Activated T-helper 1 cell treated with Interleukin-2 at 50 U/mL for 16 hours (primary cell): ENCODE data around the gene FOXP1.

ENCODE experiments used
- DNase-seq: peaks from one replicate; pipeline ENCODE4 v3.0.0-alpha.2; 2020; ENCODE audit warnings: low read depth

FOXP1 gene

DNA sequence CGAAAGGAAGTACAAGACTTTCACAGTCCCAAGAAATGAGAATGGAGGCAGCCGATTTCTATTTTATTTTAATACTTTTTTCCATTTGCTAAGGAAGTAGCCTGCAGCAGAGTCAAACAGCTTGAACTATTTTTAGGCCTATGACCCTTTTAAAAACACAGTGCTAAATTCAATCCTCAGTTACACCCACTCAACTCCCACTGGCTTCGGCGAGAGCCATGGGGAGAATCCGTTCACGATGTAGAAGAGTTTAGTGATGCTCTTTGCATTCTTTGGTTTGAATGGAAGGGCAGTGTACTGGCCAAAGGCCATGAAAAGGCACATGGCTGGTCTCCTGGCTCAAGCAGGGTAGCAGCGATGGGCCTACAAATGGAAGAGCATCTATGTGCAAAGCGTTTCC, 343.5 kb downstream of the FOXP1 start:
- DNase-seq: no peak

DNA sequence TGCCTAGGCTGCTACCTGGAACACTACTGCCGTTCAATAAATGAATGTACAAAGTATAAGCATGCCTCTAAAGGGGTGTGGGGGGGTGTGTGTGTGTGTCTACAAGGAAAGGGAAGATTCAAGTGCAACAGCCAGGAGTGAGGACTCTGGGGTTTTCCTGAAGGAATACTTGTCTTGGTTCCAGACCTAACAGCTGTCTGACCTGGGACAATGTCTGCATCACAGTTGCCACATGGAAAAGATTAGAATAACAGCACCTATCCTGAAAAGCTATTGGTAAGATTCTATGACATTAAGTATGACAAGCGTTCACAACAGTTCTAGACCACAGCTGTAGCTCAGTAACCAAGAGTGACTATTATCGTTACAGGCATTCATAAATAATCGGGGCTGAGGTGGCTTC, 345.2 kb downstream of the FOXP1 start:
- DNase-seq: no peak

DNA sequence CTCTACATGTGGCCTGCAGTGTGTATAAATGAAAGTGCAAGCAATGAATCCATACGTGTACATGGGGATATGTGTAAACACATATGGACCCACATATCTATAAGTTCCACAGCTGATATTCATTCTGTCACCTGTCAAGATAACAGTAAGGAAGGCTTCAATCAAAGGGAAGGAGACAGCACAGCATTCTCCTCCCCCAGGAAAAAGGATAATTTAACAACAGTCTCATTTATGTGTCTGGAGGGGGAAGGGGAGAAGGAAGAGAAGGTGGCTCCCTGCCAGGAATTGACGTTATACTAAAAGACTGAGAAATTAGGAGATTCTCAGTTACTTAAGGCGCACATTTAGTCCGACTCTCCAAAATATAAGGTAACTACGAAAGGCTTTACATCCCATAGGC, 345.9 kb downstream of the FOXP1 start:
- no peak for DNase-seq

DNA sequence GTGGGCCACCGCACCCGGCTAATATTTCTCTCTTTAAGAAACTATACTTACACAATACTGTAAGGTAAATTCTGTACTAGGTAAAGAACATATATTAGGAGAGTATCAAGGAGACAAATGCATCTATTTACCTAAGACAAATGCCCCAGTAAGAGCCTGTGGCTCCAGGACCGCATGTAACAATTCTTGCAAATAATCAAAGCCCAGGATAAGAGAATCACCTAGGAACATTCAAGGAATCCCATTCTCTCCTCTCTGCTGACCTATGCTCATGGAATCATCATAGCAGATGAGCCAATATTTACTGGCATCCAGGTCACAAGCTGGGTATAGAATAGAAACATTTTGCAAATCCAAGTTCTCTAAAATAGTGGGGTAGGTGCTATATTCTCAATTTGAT, 347.7 kb downstream of the FOXP1 start:
- no peak for DNase-seq

DNA sequence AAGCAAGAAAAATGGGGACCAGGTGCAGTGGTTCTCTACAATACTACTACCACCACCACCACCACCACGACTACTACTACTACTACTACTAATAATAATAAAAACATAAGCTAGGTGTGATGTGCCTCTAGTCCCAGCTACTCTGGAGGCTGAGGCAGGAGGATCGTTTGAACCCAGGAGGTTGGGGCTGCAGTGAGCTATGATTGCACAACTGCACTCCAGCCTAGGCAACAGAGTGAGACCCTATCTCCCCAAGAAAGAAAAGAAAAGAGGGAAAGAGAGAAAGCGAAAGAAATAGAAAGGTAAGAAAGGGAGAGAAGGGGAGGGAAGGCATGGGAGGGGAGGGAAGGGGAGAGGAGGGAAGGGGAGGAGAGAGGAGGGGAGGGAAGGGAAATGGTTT, 350.6 kb downstream of the FOXP1 start:
- DNase-seq: no peak

DNA sequence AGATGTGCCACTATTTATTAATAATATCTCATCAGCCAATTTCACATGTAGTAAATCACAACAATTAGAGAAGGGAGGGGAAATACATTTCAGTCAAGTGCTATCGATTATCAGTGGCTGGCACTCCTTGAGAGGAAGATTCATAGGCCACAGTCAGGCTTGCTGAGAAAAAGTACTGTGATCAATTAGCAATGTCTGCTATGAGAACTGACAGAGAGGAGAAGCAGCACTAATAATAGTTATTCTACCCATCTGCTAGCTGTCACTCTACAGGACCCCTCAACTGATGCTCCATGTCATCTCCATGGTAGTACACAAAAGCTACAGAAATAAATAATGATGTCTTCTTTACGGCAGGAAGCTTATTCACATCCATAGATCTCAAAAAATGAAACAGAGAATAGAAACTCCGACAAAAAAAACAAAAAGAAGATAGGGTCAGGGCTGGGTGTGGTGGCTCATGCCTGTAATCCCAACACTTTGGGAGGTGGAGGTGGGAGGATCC, 351.3 kb downstream of the FOXP1 start:
- DNase-seq: no peak

DNA sequence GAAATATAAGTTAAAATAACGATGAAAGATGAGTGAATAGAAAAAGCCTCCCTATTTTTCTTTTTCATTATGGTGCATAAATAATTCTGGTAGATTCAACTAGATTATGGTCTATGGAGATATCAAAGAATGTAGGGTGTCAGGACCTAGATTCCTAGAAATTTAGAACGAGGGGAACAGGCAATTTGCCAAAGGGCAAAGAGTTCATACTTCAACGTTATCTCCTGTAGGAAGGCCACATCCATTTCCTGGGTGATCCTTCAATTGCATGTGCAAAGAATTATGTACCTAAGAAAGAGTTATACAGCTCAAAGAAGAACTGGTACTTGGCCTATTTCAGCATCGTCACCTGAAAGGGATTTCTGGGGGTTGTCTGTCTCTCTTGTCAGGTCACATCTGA, 351.8 kb downstream of the FOXP1 start:
- no peak for DNase-seq

DNA sequence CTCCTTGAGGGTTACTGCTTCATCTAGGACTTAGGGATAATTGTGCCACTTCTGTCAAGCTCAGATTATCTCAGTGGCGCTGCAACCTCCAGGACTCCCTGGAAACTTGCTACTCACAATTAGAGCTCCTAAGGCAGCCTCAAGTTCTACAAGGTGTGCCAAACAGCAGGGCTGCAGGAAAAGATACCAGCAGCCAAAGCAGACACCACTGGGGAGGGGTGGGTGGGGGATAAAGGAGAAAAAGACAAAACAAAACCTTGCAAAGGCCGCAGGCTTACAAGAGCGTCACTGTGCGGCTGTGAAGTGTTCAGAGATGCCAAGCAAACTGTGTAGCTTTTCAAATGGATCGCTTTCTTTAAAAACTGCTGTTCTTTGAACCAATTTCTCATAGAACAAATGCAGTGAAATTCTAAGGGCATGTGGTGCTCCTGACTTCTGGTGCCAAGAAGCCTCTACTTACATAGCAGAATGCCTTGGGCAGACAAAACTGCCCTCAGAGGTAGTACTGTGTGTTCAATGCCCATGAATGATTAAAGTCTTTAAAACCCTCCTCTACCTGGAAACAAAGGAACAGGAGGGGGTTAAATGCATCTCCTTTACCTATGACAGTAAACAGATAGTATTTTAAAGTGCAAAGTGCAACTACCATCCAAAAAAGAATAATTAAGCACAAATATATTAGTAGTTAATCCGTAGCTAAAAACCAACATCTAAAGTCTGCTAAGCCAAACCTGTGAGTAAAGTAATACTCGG, 353.4 kb downstream of the FOXP1 start:
- DNase-seq: no peak

DNA sequence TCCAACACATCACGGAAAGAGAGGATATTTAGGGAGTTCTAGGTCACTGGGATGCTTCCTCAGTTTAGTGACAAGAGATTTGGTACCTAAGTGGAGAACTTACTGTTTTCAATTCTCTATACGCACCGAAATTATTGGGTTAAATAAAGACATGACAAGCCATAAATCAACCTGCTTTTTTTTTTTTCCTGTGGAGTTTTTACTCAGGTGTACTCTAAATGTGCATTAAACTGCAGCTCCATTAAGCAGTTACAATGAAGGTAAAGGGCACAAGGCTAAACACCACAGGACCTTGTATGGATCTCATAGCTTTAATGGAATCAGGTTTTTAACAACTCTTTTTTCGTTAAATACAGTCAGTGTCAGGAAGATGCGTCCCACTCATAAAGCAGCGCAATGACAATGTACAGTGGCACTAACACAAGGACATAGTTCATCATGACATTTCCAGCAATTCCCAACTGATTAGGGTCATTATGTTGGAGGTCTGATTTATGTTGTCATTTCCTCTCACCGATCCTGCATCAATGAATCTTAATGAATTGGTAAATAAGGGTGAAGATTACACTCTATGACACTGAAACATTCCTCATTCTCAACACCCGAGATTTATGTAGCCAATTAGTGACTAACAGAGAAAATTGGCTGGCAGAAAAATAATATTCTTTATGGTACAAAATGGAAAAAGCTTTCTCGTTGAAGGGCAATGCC, 355.2 kb downstream of the FOXP1 start:
- DNase-seq: no peak

DNA sequence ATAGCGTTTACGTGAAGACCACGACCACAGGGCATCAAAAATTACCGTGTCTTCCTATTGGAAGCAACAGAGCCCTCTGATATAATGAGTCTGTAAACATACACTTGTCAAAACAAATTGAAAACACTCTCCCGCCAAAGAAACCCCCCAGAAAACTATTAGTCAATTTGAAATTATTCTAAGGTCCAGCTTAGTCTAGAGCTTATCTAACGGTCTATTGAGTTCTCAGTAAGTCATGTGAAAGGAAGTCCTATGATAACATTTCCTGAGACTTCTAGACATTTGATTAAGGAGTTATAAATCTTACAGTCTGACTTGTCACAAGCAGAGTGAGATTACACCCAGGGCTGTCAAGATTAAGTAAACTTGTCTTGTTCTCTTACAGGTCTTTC, 356.3 kb downstream of the FOXP1 start:
- no peak for DNase-seq

DNA sequence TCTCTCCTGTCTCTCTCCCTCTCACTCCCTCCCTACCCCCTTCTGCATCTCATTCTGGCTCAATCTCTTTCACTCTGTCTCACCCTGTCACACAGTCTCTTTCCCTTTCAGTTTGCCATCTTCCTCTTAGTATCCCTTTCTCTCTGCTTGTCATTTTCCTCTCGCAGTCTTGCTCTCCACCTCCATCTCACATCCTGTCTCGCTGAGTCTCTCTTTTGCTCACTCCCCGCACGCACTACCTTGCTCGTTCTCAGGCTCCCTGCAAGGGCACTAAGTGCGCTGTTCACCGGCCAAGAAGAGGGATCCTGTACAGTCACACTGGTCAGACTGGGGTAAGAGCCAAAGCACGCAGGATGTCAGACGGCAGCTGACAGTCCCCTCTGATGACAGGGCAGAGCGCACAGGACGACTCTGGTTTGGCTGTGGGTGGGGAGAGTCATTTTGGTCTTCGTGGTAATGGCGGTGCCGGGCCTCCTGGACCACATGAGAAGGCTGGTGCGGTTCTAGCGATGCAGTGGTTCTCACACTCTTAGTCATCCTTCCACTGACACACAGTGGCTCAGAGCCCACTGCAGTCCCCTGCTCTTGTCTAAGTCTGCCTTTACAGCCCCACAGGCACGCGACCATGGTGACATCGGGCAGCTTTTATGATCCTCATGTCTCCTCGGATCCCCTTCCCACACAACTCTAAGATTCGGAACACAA, 356.8 kb downstream of the FOXP1 start:
- peak; percentile 69 for DNase-seq

DNA sequence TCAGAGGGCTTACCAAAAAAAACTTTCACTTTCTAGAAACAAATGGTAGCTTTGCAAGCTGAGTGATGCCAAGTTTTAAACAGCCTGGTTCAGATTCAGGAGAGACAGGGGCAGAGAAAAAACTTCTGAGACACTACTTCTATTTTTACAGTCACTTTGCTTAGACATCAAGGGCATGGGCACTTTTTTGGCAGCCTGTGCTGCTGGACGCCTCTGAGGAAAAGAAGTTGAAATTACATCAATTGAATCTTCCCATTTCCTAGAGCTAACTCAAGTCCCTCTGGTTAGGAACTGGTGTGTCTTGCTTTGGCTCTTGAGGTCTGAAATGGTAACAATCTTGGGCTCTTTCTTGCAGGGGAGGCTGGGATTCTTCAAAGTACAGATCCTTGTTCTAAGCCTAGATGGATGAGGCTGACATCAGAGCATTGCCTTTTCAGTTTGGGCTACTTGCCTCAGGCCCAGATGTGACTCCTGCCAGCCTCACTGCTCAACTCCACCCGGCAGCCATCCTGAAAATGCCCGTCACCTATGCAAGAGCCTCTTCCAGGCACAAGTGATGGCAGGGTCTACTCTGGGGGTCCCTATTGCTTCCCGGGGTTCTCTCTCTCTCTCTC, 357.5 kb downstream of the FOXP1 start:
- no peak for DNase-seq

DNA sequence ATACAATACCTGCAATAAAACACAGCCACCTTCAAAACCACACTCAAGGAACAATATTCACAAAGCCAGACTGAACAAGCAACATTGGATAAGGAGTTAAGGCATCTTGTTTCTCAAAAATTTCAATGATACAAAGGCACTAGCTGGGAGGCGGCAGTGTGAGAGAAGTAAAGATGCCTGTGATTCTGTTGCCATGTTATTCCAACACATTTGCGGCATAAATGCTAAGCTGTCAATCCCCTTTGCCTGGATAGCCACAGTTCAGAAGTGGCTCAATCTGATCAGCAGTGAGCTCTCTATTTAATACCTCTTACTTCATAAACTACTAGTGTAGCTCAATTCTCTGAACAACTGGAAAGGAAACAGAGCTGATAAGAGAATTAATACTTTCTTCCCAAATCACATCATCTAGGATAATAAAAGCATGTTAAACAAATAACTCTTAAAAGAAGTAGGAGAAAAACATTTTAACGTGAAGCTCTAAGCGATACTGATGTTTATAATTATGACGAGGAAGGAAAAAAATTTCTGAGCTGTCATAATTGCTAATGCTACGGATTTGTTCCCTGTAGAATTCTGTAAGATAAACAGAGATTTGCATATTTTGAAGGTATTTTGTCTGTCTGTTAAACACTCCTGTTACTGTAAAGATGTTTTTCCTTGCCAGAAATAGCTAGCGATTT, 358.4 kb downstream of the FOXP1 start:
- no peak for DNase-seq

DNA sequence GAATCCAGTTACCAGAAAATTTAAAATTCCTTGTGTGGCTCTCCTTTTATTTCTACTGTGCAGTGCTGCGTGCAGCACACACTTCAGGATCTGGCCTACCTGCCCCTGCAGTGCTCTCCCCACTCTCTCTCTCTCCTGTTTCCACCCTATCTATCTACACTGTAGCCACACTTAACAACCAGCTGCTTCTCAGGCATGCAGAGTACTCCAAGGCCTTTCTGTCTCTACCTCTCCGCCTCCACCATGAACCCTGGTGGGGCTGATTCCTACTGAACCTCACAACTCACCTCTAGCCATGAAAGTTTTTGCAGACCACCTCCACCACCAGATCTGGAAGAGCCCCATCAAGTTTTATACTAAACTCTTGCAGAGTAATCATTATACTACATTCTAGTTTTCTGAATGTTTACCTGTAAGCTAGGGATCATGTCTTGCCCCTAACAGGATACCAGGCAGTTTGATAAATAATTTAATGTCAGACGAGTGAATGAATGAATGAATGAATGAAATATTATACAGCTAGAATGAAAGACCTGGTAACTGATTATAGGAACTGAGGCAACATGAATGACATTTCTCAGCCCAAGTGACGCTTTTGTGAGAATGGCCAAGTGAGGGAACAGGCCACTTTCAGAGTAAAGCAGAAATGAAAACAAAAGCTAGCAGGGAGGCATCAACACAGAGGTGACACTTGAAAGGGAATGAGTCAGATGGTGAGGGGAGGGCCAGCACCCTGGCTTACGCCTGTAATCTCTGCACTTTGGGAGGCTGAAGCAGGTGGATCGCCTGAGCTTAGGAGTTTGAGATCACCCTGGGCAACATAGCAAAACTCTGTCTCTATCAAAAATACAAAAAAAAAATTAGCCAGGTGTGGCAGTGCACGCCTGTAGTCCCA, 363.5 kb downstream of the FOXP1 start:
- no peak for DNase-seq

DNA sequence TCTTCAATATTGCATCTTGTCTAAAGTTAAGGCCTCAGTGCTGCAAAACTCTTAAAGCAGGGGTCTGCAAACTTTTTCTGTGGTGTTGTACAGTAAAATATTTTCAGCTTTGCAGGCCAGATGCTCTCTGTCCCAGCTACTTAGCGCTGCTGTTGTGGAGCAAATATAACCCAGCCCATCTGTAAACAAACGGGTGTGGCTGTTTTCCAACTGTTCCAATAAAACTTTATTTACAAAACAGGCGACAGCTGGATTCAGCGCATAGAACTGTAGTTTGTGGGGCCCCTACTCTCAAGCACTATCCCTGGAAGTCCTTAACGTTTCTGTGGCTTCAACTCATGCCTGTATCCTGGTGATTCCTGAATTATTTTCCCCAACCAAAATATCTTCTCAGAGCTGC, 365.0 kb downstream of the FOXP1 start:
- no peak for DNase-seq

DNA sequence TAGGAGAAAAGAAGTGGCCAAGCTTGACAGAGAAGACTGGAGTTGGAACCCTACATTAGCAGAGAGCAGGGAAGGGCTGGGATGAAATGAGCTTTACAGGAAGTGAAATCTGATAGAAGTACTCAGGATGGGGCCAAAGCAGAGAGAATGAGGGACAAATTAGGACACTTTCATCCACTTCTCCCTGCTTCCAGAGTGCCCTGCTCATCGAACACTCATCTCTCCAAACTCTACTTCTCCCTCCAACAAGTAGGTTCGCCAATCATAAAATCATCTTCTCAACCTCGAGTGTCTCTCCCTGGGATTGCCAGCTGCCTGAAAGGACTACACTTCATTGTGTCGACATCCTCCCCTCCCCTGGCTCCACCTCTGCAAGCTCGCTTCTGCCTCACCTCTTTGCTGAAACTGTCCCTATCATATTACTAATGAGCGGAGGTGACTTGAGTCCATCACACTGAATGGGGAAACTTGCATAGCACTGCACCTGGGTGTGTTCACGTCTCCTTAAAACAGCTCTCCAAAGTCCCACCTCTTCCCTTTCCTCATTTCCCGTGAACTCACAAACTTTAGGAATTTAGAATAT, 365.8 kb downstream of the FOXP1 start:
- DNase-seq: no peak

DNA sequence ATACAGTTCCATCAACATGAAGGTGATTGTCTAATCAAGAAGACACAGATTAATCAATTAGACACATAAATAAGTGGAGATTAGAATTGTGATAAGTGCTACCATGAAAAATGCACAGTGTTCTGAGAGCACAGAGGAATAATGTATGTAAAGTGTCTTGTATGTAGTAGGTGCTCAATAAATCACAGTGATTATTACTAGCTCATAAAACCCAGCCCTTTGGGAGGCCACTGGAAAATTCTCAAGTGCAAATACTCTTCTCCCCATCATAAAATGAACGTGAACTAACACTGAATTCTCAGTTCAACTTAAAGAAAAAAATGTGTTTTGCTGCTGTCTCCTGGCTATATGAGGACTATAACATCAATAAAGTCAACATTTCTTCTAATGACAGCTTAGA, 368.2 kb downstream of the FOXP1 start:
- no peak for DNase-seq

DNA sequence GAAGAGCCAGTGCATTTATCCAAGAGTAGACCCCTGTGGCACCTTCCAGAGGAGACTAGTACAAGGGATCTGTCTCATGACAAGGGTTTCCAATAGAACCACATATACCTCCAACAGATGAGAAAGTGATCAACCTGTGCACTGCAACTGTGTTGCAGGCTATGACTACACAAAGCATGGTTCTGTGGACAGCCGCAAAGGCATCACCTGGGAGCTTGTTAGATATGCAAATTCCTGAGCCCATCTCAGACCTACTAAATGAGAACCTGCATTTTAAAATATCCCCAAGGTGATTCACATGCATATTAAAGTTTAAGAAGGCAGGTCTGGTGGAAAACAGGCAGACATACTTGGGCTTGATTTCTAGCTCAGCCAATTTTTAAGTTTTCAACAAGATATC, 368.7 kb downstream of the FOXP1 start:
- no peak for DNase-seq

DNA sequence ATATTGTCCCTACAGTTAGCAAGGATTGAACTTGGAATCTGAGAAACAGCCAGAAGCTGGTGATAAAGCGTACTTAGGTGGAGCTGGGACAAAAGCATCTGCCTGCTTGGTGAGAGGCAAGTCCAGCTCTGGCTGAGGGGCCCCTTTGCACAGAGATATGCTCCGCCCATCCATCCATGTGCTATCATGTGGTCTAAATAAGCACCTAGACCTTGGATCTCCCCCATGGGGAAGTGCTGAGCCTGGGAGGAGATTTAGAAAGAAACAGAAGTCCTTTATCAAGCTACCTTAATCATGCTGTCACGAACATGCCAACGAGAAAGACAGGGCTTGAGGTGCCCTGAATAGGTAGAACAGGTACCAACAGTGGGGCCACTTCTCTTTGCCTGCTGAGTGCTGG, 369.5 kb downstream of the FOXP1 start:
- DNase-seq: no peak

DNA sequence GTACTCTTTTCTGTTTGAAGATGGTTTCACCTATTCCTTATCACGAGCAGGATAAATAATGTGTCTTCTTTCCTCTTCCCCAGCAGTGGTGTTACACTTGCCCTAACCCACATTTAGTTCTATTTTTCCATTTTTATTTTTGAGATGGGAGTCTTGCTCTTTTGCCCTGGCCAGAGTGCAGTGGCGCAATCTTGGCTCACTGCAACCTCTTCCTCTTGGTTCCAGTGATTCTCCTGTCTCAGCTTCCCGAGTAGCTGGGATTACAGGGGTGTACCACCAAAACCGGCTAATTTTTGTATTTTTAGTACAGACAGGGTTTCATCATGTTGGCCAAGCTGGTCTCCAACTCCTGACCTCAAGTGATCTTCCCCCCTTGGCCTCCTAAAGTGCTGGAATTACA, 372.4 kb downstream of the FOXP1 start:
- no peak for DNase-seq
